ENCODE results near the gene SH2D6. TPM values are rescaled to one million over a fixed set of nuclear protein-coding genes. Genes with fewer than 3 reads are reported as not detected.
"Not testable (repeated sequence)": the region's sequence is repeated elsewhere in the genome, so short reads cannot be mapped to it uniquely, and the experiment has no call there.

SH2D6 gene
- total RNA-seq, 1 donor from 2014 or later: 0.64 TPM

DNA sequence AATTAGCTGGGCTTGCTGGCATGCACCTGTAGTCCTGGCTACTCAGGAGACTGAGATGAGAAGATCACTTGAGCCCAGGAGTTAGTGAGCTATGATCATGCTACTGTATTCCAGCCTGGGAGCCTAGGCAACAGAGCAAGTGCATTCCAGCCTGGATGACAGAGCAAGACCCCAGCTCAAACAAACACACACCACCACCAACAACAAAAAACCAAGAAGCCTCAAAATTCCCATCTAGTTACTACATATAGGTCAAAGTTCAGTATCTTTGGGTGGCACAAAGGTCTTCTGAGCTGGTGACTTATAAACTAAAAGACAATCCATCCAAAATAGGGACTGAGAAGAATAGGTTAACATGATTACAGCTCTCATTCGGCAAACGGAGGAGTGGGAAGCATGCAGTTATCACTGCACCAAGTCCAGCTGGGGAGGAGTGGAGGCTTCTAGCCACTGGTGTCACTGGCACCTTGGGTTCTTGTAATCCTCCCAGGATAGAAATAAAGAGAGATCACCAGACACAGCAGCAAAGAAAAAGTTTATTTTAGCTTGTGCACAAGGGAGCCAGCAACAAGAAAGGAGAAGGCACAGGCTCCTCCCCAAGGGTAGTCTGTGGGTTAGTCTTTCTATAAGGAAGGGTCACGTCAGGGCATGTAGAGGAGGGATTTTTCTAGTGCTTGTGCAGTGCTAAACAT, 57.4 kb downstream of the SH2D6 start:
- DNase-seq: no peak
- TF ChIP-seq, protein P1, sequence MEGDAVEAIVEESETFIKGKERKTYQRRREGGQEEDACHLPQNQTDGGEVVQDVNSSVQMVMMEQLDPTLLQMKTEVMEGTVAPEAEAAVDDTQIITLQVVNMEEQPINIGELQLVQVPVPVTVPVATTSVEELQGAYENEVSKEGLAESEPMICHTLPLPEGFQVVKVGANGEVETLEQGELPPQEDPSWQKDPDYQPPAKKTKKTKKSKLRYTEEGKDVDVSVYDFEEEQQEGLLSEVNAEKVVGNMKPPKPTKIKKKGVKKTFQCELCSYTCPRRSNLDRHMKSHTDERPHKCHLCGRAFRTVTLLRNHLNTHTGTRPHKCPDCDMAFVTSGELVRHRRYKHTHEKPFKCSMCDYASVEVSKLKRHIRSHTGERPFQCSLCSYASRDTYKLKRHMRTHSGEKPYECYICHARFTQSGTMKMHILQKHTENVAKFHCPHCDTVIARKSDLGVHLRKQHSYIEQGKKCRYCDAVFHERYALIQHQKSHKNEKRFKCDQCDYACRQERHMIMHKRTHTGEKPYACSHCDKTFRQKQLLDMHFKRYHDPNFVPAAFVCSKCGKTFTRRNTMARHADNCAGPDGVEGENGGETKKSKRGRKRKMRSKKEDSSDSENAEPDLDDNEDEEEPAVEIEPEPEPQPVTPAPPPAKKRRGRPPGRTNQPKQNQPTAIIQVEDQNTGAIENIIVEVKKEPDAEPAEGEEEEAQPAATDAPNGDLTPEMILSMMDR (IDR thresholded peaks at IDR 0.05; ENCODE audit: partially characterized antibody, unreplicated experiment): no peak
- Mint-ChIP-seq H3K36me3 (ENCODE audit: unreplicated experiment) (no peaks in the 10 kb centered on the region), H3K9me3 (ENCODE audit: unreplicated experiment) (no peaks in the 10 kb centered on the region), H3K4me3 (ENCODE audit: unreplicated experiment) (no peak overlapping the region), H3K27me3 (ENCODE audit: unreplicated experiment) (no peaks in the 10 kb centered on the region), H3K4me1 (ENCODE audit: low read depth, unreplicated experiment) (peaks cover 5% of the 10 kb centered on the region), H3K27ac (ENCODE audit: unreplicated experiment) (no peak overlapping the region)

- peaks cover 5% of the 10 kb centered on the region for H3K4me1 Mint-ChIP-seq (ENCODE audit: low read depth, unreplicated experiment)
- TF ChIP-seq, protein P1 (IDR thresholded peaks at IDR 0.05; ENCODE audit: partially characterized antibody, unreplicated experiment): no peak
- no peak overlapping the region for H3K27ac Mint-ChIP-seq (ENCODE audit: unreplicated experiment)
- no peak overlapping the region for H3K4me3 Mint-ChIP-seq (ENCODE audit: unreplicated experiment)
- peaks cover 2% of the 10 kb centered on the region for H3K9me3 Mint-ChIP-seq (ENCODE audit: unreplicated experiment)
- H3K36me3 Mint-ChIP-seq (ENCODE audit: unreplicated experiment): peaks cover 4% of the 10 kb centered on the region
- H3K27me3 Mint-ChIP-seq (ENCODE audit: unreplicated experiment): peaks cover 2% of the 10 kb centered on the region
- DNase-seq: no peak
These were observed 58.1 kb downstream of the SH2D6 start for GRCh38 chr2:85476624-85477023.

- H3K4me3 Mint-ChIP-seq (ENCODE audit: unreplicated experiment): no peak overlapping the region
- TF ChIP-seq, protein P1 (IDR thresholded peaks at IDR 0.05; ENCODE audit: partially characterized antibody, unreplicated experiment): no peak
- H3K27me3 Mint-ChIP-seq (ENCODE audit: unreplicated experiment): peaks cover 2% of the 10 kb centered on the region
- H3K27ac Mint-ChIP-seq (ENCODE audit: unreplicated experiment): no peak overlapping the region
- peaks cover 5% of the 10 kb centered on the region for H3K4me1 Mint-ChIP-seq (ENCODE audit: low read depth, unreplicated experiment)
- peaks cover 2% of the 10 kb centered on the region for H3K9me3 Mint-ChIP-seq (ENCODE audit: unreplicated experiment)
- H3K36me3 Mint-ChIP-seq (ENCODE audit: unreplicated experiment): peaks cover 4% of the 10 kb centered on the region
- DNase-seq: no peak
These were observed 59.4 kb downstream of the SH2D6 start for GRCh38 chr2:85477884-85478283.

GRCh38 chr2:85481818-85482777, 63.6 kb downstream of the SH2D6 start:
- Mint-ChIP-seq H3K27me3 (ENCODE audit: unreplicated experiment) (peaks cover 6% of the 10 kb centered on the region), H3K36me3 (ENCODE audit: unreplicated experiment) (peaks cover 13% of the 10 kb centered on the region), H3K4me1 (ENCODE audit: low read depth, unreplicated experiment) (no peaks in the 10 kb centered on the region), H3K27ac (ENCODE audit: unreplicated experiment) (no peak overlapping the region), H3K4me3 (ENCODE audit: unreplicated experiment) (no peak overlapping the region), H3K9me3 (ENCODE audit: unreplicated experiment) (peaks cover 7% of the 10 kb centered on the region)
- TF ChIP-seq, protein P1 (IDR thresholded peaks at IDR 0.05; ENCODE audit: partially characterized antibody, unreplicated experiment): no peak
- no peak for DNase-seq

GRCh38 chr2:85484615-85485014, 66.1 kb downstream of the SH2D6 start:
- H3K27ac Mint-ChIP-seq (ENCODE audit: unreplicated experiment); H3K9me3 Mint-ChIP-seq (ENCODE audit: unreplicated experiment); H3K27me3 Mint-ChIP-seq (ENCODE audit: unreplicated experiment); DNase-seq; H3K4me1 Mint-ChIP-seq (ENCODE audit: low read depth, unreplicated experiment); H3K4me3 Mint-ChIP-seq (ENCODE audit: unreplicated experiment): not testable (repeated sequence)
- H3K36me3 Mint-ChIP-seq (ENCODE audit: unreplicated experiment): peaks cover 13% of the 10 kb centered on the region

Data from glutamatergic neuron (in vitro differentiated cells).